ENCODE measurements around the gene ZNF827.

DNA sequence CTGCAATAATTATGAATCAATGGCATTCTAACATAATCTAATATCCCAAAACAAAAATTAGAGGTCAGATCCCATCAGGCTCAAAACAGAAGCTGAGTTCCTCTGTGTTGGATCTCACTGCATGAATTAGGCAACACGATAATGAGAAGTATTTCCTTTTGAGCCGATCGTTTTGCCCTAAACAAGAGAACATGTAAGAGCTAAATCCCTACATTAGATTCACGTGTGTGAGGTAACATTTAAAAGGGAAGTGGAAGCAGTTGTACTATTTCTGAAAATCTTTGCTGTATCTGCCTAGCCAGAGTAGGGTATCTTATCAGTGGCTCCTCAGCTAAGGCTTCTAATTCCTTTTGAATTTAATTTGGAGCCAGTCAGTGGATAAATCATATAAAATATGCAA is 143.1 kb downstream of the ZNF827 start:
- TF ChIP-seq, protein P1, sequence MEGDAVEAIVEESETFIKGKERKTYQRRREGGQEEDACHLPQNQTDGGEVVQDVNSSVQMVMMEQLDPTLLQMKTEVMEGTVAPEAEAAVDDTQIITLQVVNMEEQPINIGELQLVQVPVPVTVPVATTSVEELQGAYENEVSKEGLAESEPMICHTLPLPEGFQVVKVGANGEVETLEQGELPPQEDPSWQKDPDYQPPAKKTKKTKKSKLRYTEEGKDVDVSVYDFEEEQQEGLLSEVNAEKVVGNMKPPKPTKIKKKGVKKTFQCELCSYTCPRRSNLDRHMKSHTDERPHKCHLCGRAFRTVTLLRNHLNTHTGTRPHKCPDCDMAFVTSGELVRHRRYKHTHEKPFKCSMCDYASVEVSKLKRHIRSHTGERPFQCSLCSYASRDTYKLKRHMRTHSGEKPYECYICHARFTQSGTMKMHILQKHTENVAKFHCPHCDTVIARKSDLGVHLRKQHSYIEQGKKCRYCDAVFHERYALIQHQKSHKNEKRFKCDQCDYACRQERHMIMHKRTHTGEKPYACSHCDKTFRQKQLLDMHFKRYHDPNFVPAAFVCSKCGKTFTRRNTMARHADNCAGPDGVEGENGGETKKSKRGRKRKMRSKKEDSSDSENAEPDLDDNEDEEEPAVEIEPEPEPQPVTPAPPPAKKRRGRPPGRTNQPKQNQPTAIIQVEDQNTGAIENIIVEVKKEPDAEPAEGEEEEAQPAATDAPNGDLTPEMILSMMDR (IDR thresholded peaks at IDR 0.05), result no peak
- TF ChIP-seq POLR2A (IDR thresholded peaks at IDR 0.05), result no peak
